NCI-H146 treated with DMSO at 0.1 percent for 48 hours (cell line): Measurements from ENCODE around the gene EFNA2.

Experiments used
- DNase-seq: peaks from one replicate; lab custom pipeline; 2025; ENCODE audit not compliant: unreplicated experiment; lab: John Stamatoyannopoulos, UW

Gene EFNA2

GRCh38 chr19:1271528-1272422 is 13.9 kb upstream of the EFNA2 start:
- DNase-seq, result no peak

DNA sequence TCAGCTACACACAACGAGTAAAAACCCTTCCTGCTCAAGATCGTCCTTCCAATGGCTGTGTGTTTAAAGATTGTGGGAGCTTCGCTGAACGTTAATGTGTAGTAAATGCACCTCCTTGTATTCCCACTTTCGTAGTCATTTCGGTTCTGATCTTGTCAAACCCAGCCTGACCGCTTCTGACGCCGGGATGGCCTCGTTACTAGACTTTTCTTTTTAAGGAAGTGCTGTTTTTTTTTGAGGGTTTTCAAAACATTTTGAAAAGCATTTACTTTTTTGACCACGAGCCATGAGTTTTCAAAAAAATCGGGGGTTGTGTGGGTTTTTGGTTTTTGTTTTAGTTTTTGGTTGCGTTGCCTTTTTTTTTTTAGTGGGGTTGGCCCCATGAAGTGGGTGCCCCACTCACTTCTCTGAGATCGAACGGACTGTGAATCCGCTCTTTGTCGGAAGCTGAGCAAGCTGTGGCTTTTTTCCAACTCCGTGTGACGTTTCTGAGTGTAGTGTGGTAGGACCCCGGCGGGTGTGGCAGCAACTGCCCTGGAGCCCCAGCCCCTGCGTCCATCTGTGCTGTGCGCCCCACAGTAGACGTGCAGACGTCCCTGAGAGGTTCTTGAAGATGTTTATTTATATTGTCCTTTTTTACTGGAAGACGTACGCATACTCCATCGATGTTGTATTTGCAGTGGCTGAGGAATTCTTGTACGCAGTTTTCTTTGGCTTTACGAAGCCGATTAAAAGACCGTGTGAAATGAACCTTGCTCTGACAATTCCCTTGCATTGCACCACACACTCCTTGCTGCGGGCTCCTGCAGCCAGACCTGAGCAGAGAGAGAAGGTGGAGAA is 13.0 kb upstream of the EFNA2 start:
- DNase-seq, result no peak

- no peak for DNase-seq
Observed at GRCh38 chr19:1273263-1274041, 12.2 kb upstream of the EFNA2 start.

DNA sequence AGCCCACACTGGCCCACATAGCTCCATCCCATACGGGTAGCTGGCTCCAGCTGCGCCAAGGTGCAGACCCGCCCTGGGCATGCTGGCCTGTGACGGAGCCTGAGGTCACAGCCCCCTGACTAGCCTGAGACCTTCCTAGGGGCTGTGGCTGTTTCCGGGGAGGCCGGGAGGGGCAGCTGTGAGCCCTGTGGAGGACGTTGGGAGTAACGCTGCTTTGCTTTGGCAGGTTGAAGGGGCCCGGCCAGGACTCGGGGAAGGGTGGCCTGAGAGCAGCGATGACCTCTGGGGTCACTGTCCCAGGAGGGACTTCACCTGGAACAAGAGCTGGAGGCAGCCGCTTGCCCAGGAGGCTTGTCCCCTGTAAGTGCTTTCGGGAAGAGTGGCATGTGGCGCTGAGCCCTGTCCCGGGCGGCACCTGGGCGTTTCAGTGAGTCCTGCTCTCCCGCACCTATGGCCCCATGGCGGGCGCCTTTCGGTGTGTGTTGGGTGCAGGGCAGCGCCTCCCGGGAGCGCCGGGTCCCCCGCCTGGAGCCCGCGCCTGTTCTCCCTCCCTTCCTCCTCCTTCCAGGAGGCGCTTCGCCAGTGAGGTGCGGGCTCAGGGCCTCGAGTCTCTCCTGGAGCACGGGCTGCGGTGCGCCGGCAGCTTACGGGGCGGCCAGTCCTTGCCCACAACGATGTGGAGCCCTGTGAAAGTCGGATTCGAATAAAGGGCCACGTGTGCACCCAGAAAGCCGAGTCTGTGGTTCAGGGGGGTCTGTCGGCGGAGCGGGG is 11.4 kb upstream of the EFNA2 start:
- DNase-seq, result no peak

DNA sequence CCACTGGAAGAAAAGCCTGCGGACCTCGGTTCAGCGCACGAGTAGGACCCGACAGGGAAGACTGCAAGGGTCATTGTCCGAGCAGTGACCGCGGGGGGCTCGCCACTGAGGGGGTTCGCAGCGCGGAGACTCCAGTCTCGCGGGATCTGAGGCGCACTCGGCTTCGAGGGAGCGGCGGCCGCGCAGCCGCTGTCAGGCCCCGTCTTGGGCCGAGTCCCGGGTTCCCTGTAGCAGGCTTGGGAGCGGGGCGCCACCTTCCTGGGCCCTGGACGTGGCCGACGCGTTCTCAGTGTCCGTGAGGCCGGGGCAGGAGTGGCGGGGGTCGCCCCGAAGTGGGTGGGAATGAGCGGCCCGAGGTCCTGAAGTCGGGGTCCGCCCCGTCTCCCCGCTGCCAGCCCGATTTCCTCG is 10.8 kb upstream of the EFNA2 start:
- DNase-seq, result no peak

DNA sequence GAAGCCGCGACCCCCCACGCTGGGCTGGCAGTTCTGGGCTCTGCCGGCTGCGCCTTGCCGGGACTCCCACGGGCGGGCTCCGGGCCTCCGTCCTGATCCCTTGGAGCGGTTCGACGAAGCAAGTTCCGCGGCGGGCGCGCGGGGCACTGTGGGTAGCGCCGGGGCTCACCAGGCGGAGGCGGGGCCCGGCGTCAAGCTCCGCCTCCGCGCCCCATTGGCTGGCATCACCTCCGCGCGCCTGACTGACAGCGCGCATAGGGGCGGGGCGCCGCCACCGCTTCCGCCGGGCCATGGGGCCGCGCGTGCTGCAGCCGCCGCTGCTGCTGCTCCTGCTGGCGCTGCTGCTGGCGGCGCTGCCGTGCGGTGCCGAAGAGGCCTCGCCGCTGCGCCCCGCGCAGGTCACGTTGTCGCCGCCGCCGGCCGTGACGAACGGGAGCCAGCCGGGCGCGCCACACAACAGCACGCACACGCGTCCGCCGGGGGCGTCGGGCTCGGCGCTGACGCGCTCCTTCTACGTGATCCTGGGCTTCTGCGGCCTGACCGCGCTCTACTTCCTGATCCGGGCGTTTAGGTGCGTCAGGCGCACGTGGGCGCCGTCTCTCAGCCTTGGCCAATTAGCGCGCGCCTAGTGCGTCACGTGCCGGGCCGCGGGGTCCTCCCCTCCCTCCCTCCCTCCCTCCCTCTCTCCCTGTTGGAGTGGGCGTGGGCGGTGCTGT is 10.3 kb upstream of the EFNA2 start, which contains the start of gene FAM174C:
FAM174C (plus strand) TSS at position 271 of the 716 bp plus-strand sequence; CDS start at position 291, 20 bp downstream.
- DNase-seq, result peak; percentile 63

- no peak for DNase-seq
Observed at GRCh38 chr19:1275976-1276627, 9.6 kb upstream of the EFNA2 start.

GRCh38 chr19:1276628-1277022 is 9.0 kb upstream of the EFNA2 start:
- DNase-seq, result peak; percentile 2

DNA sequence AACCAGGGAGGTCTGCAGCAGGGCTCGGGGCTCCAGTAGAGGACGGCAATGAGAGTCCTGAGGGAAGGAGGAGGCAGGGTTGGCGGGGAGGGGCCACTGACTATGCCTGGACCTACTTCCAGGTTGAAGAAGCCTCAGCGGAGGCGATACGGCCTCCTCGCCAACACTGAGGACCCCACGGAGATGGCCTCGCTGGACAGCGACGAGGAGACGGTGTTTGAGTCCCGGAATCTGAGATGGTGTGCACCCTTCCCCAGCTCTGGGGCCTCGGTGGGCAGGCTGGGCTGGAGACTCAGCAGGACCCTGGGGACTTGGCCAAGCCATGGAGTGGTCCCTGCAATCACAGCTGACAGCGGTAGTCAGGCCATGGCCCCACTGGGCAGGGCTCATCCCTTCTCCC is 8.6 kb upstream of the EFNA2 start:
- no peak for DNase-seq

- DNase-seq, result no peak
Observed at GRCh38 chr19:1278074-1278473, 7.6 kb upstream of the EFNA2 start.

GRCh38 chr19:1278713-1279660 is 6.7 kb upstream of the EFNA2 start:
- DNase-seq, result no peak

DNA sequence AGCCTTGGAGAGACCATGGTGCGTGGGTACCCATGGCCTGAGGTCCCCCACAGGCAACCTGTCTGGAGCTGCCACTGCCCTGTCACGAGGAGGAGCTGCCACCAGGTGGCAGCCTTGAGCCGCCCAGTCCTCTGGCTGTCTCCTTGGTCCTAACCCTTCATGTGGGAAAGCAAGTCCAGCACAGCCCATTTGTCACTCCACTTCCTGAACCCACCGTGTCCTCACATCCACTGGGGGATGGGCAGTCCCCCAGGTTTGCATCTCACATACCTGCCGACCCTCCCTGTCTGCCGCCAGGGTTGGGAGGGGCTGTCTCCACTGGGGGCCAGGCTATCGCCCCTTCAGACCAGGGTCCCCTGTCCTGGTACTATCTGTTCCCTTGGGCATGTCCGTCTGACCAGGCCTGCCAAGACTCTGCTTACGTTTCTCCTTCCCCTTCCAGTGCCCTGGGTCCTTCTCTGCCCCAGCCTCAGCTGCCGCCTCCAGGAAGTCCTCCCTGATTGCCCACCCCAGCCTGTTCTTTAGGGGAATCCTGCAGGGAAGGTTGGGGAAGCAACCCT is 5.8 kb upstream of the EFNA2 start:
- peak; percentile 30 for DNase-seq

- no peak for DNase-seq
Observed at GRCh38 chr19:1280636-1281568, 4.8 kb upstream of the EFNA2 start.

DNA sequence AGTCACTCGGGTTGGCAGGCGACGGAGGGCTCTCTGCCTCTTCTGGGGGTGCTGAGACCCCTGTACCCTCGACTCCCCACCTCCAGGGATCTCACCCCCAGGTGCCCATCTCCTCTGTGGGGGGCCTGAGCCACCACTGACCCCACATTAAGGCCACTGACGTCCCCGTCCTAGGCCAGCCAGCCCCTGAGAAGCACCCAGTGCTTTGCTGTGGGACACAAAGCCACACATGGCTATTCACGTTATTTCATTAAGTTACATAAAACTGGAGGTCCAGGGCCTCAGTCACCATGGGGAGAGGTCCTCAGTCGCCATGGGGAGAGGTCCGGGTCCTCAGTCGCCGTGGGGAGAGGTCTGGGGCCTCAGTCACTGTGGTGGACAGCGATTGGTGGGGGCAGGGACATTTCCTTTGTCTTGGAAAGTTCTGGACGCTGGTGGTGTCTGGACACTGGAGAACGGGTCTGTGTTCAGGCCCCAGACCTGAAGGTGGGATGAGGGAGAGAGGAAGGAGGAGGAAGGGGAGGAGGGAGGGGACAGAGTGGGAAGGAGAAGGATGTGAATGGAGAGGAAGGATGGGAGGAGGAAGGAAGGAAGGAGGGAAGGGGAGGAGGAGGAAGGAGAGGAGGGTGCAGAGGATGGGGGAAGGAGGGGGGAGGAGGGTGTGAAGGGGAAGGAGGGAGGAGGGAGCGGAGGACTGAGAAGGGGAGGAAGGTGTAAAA is 3.9 kb upstream of the EFNA2 start:
- no peak for DNase-seq

DNA sequence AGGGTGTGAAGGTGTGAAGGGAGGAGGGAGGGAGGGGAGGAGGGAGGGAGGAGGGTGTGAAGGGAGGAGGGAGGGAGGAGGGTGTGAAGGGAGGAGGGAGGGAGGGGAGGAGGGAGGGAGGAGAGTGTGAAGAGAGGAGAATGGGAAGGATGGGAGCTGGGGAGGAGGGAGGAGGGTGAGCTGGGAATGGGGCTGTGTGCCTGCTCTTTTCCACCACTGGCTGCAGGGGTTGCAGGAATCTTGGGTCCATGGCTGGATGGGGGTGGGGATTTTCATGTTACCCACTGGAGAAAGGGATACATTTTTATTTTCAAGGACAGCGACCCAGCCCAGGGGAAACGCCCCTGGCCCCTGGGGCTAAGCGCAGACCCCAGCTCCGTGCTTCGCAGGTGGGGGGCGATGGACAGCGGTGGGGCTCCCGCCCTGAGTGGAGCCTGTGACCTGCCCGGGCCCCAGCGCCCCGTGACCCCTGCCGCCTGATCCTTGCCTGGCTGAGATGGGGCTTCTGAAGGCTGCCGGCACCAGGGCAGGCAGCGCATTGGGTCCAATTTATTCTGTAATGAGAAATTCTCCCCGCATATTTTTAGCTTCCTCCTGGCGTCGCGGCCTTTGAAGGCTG is 3.0 kb upstream of the EFNA2 start:
- DNase-seq, result no peak
